Nephron progenitor cell (in vitro differentiated cells): ENCODE measurements around the gene ABCB8.
A peak's percentile ranks its signal among the peaks of the same experiment; 100 is the strongest.

Experiments used
- DNase-seq: peaks from one replicate; pipeline ENCODE4 v3.0.0; 2021
- H3K27ac Mint-ChIP-seq: 2 replicates; pipeline ENCODE4 v1.8.0; 2021; ENCODE audit warnings: mild to moderate bottlenecking, moderate library complexity, mixed read lengths
- H3K27me3 Mint-ChIP-seq: 2 replicates; pipeline ENCODE4 v1.8.0; 2021; ENCODE audit warnings: mild to moderate bottlenecking, low read depth, mixed read lengths; ENCODE audit not compliant: poor library complexity
- H3K36me3 Mint-ChIP-seq: 2 replicates; pipeline ENCODE4 v1.8.0; 2021; ENCODE audit warnings: low read depth, mixed read lengths
- H3K4me1 Mint-ChIP-seq: 2 replicates; pipeline ENCODE4 v1.8.0; 2021; ENCODE audit warnings: mixed read lengths
- H3K4me3 Mint-ChIP-seq: 2 replicates; pipeline ENCODE4 v1.8.0; 2021; ENCODE audit warnings: mild to moderate bottlenecking, moderate library complexity, mixed read lengths
- H3K9me3 Mint-ChIP-seq: 2 replicates; pipeline ENCODE4 v1.8.0; 2021; ENCODE audit warnings: mild to moderate bottlenecking, moderate library complexity, mixed read lengths
- CTCF ChIP-seq: fragments of 200-600 bp; sonication (generic); IDR thresholded peaks from 2 replicates; pipeline ENCODE4 v1.5.0; 2021; ENCODE audit warnings: antibody characterized with exemption

ABCB8 gene

DNA sequence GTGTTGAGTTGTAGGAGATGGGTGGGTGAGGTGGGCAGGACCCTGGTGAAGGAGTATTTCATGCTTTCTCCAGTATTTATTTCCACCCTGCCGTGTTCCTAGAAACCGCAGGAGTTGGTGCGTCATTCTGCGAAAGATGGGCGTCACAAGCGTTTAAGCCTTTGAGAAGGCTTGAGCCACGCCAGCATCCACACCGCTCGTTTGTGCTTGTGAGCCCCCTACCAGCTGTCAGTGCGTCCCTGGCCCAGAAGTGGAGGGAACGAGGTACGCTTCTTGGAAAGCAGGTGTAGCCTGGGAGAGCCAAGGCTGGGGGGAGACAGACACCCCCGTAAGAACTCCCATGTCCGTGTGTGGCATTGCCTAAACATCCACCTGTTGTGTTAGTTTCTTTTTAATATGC, 63.7 kb downstream of the ABCB8 start:
- Mint-ChIP-seq H3K27ac (peak overlapping the region; percentile 68), H3K4me3 (no peak overlapping the region), H3K27me3 (peaks cover 4% of the 10 kb centered on the region), H3K36me3 (no peaks in the 10 kb centered on the region), H3K9me3 (no peaks in the 10 kb centered on the region), H3K4me1 (peaks cover 42% of the 10 kb centered on the region)
- no peak for TF ChIP-seq CTCF
- no peak for DNase-seq

DNA sequence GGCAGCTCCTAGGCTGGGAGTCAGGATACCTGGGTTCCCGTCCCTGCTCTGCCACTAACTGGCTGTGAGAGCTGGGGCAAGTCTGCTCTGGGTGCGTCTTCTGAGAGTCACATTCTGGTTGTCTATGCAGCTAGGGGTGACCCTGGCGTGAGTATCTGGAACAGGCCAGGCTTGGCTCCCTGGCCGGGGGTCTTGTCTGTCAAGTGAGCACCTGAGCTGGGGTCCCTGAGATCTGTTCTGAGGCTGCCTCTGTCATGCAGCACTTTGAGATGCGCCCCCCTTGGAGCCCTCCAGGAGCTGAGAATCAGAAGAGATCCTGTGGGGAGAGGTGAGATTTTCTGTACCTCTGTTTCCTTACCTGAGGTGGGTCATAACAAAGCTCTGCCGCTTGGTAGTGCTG, 65.5 kb downstream of the ABCB8 start:
- Mint-ChIP-seq H3K9me3 (no peaks in the 10 kb centered on the region), H3K27me3 (no peaks in the 10 kb centered on the region), H3K27ac (peak overlapping the region; percentile 48), H3K36me3 (peaks cover 12% of the 10 kb centered on the region), H3K4me3 (no peak overlapping the region), H3K4me1 (peaks cover 40% of the 10 kb centered on the region)
- DNase-seq, result no peak
- TF ChIP-seq CTCF, result no peak

- Mint-ChIP-seq H3K27ac (peak overlapping the region; percentile 22), H3K36me3 (peaks cover 12% of the 10 kb centered on the region), H3K9me3 (no peaks in the 10 kb centered on the region), H3K4me1 (peaks cover 33% of the 10 kb centered on the region), H3K4me3 (no peak overlapping the region), H3K27me3 (no peaks in the 10 kb centered on the region)
- no peak for TF ChIP-seq CTCF
- no peak for DNase-seq
Measured at GRCh38 chr7:151094675-151095074, 66.4 kb downstream of the ABCB8 start.

- TF ChIP-seq CTCF, result no peak
- Mint-ChIP-seq H3K4me3 (no peak overlapping the region), H3K27me3 (no peaks in the 10 kb centered on the region), H3K36me3 (peaks cover 12% of the 10 kb centered on the region), H3K9me3 (no peaks in the 10 kb centered on the region), H3K4me1 (peaks cover 31% of the 10 kb centered on the region), H3K27ac (no peak overlapping the region)
- no peak for DNase-seq
Measured at GRCh38 chr7:151095123-151095797, 67.0 kb downstream of the ABCB8 start.

- Mint-ChIP-seq H3K4me3 (no peak overlapping the region), H3K9me3 (no peaks in the 10 kb centered on the region), H3K27ac (no peak overlapping the region), H3K4me1 (peaks cover 27% of the 10 kb centered on the region), H3K27me3 (no peaks in the 10 kb centered on the region), H3K36me3 (peaks cover 12% of the 10 kb centered on the region)
- no peak for DNase-seq
- TF ChIP-seq CTCF, result no peak
Measured at GRCh38 chr7:151095828-151096475, 67.7 kb downstream of the ABCB8 start.
